NCI-H1092 treated with DMSO at 0.1 percent for 48 hours (cell line): ENCODE data around the gene SORCS2.
"Not testable (repeated sequence)": the region's sequence is repeated elsewhere in the genome, so short reads cannot be mapped to it uniquely, and the experiment has no call there.

Source experiments
- DNase-seq: peaks from one replicate; lab custom pipeline; 2025; lab: John Stamatoyannopoulos, UW

The SORCS2 gene

DNA sequence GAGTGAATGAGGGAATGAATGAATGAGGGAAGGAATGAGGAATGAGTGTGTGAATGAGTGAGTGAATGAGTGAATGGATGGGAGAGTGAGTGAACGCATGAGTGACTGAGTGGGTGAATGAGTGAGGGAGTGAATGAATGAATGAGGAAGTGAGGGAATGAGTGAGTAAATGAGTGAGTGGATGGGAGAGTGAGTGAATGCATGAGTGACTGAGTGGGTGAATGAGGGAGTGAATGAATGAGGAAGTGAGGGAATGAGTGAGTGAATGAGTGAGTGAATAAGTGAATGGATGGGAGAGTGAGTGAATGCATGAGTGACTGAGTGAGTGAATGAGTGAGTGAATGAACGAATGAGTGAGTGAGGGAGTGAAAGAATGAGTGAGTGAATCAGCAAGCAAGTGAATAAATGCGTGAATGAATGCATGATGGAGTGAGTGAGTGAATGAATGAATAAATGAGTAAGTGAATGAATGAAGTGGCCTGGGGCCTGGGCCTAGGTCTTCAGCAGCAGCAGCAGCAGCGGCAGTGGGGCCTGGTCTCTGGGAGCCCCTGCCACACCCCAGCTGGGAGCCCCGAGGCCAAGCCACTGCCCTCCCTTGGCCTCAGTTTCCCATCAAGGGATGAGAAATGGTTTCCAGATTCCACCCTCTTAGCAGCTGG, 258.6 kb downstream of the SORCS2 start:
- DNase-seq = no peak

DNA sequence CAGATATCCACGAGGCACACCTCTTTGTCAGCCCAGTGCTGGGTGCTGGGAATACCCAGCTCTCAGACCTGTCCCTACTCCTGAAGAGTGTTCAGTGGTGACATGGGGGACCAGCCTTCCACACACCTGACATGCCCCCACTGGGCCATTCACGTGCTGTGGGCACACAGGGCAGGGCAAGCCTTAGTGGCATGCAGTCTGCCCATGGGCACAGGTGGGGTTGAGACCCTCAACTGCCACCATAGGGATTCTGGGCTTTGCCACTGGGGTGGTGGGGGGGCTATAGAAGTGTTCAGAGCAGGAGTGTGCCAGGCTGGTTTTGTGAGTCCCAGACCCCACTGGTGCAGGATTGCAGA, 259.1 kb downstream of the SORCS2 start:
- no peak for DNase-seq

DNA sequence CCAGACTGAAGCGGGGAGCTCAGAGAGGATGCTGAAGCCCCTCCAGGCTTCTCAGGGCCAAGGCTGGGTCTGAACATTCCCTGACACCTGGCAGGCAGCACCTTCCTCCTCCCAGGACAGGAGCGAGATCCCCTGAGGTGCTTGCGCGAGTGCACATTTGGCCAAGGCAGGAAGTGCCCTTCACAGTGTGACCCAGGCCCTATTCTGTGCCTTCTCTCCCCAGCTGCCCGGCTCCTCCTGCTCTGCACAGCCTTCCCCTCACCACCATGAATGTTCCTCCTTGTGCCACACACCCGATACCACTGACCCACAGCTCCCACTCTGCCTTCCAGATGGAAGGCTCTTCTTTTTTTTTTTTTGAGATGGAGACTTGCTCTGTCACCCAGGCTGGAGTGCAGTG, 259.5 kb downstream of the SORCS2 start:
- DNase-seq = no peak

DNA sequence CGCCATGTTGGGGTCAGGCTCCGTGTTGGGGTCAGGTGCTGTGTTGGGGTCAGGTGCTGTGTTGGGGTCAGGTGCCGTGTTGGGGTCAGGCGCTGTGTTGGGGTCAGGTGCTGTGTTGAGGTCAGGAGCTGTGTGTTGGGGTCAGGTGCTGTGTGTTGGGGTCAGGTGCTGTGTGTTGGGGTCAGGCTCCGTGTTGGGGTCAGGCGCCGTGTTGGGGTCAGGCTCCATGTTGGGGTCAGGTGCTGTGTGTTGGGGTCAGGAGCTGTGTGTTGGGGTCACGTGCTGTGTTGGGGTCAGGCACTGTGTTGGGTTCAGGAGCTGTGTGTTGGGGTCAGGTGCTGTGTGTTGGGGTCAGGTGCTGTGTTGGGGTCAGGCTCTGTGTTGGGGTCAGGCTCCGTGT, 260.5 kb downstream of the SORCS2 start:
- DNase-seq = not testable (repeated sequence)

DNA sequence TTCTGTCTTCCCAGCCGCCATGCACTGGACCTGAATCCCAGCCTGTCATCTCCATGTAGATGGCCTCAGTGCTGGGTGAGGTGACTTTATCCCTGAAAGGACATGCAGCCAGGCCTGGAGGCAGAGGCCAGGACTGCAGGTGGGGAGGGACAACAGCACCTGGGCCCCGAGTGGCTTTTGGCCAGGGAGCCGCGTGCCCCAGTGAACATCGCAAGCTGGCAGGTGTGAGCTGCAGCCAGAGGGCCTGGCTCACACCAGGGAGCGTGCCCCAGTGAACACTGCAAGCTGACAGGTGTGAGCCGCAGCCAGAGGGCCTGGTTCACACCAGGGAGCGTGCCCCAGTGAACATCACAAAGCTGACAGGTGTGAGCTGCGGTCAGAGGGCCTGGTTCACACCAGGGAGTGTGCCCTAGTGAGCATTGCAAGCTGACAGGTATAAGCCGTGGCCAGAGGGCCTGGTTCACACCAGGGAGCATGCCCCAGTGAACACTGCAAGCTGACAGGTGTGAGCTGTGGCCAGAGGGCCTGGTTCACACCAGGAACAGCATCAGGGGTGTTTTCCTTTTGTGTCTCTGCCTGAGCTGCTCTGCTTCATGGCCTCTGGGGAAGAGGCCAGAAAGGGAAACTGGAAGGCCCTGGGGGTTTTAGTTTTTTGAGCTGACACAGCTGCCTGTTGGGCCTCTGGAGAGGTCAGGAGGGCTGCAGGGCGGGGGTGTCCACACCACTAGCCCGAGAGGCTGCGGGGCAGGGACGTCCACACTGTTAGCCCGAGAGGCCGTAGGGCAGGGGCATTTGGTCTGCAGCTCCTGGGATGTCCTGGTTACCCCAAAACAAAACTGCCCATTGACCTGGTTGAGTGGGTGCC, 265.1 kb downstream of the SORCS2 start:
- DNase-seq = no peak

DNA sequence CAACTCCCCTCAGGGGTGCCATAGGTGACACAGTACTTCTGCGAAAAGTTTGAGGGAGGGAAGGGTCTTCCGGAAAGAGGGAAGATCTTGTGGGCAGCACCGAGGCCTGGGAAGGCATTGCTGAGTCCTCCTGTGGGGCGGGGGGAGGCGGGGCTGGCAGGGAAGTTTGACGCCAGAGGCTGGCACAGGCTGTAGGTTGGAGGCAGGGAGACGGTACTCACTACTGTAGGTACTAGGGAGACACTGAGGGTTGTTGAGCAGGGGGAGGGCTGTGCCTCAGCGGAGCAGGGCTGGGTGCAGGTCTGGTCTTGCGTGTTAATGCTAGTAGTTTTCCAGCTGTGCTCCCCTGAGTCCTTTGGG, 265.7 kb downstream of the SORCS2 start:
- no peak for DNase-seq

DNA sequence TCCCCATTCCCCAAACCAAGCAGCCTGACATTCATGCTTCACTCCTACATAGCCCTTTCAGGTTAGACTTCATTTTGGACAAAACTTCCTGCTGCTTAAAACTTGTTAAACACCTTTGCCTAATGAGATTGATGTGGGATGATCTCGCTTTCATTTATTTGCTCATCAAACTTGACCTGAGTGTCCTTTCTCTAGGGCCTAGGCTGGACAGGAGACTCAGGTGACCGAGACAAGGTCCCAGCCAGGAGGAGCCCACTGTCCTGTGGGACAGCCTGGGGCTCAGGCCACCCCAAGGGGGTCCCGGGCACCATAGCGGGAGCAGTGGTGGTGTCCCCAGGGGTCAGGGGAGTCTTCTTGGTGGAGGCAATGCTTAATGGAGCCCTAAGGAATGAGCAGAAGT, 266.1 kb downstream of the SORCS2 start:
- no peak for DNase-seq

DNA sequence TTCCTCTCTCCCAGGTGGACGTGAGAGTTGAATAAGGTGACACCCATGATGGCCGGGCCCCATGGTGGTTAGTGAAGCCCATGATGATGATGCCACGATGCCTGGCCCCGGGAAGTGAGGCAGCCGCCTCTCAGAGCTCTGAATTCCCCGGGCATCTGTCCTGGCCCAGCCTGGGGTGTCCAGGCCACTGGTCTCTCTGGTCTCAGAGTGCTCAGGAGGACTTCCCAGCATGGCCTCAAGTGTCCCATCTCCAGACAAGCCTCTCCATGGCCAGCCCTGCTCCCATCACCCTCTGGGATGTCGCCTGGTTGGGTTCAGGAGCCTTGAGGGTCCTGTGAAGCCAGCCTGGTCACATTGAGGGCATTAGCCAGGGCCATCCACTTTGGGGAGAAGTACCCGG, 267.1 kb downstream of the SORCS2 start:
- no peak for DNase-seq

DNA sequence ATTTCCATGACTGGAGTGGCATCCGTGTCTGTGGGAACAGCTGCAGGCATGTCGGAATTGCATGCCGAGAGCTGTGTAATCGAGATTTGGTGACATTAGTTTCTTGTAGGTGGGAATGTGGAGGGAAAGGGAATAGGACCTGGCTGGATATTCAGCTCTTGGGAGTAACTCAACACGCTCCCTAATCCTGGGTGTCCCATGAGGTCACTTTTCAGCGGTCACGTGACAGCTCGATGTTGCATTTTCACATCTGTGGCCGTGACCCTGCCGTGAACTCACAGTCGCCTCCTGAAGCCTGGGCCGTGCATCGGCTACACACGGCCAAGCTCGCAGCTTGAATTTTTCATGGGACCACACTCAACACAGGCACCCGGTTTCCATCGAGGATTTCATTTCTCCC, 268.2 kb downstream of the SORCS2 start:
- no peak for DNase-seq

DNA sequence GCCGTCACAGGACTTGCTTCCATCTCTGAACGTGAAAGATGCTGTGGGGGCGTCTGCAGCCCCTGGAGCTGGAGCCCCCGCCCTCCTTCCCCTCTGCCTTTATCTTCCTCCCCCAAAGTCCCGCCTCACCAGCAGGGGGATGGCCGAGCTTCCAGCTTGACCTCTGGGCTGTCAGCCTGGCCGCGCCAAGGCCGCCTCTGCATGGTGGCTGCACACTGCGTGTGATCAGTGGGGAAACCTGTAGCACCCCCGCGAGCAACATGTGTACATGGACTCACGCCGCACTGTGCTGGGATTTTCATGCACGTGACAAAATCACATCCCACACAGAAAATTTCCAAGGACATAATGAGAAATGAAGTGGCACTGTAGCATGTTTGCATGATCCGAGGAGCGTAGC, 268.9 kb downstream of the SORCS2 start:
- no peak for DNase-seq

DNA sequence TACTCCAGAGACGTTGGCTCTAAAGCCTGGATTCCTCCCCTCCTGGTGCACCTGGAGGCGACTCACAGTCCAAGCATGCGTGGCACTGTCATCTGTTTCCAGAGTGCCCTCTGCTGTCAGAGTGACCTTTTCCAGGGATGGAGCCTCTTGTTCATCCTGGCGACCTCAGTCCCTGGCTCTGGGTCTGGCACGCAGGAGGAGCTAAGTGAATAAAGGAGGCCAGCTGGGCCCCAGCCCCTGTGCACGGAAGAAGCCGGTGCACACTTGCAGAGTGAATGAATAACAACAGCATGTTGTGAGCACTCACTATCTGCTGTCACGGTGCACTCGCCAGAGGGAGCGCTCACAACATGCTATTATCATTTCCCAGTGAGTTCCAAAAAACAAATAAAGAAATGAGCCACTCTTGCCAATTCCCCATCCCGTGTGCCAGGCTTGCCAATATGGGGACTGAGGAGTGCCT, 270.2 kb downstream of the SORCS2 start:
- DNase-seq = peak; percentile 67

DNA sequence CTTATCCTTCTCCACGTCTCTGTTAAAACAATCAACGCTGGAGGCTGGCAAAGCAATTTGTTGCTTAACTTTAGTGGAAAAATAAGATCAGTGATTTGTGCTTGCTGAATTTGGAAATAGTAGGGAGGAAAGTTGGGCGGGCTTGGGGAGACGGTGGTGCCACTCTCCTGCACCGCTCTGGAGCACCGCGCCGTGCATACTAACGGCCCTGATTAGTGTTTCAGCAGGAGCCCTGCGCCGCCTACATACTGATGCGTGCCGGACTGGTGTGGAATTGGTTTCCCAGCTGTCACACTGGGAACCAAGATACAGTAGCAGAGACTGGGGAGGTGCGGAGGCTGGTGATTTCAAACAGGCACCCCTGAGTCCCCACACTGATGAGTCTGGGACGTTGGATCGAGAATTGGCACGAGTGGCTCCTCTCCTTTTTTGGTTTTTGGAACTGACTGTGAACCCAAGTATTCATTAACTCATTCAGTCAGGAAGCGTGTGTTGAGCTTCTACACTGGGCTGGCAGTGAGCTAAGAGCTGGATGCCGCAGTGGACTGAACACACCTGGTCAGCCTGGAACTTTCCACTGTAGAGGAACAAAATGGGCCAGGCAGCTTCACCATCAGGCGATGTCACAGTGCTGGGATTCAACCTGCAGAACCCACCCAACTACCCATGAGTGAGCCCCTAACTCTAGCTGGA, 271.4 kb downstream of the SORCS2 start:
- DNase-seq = no peak

DNA sequence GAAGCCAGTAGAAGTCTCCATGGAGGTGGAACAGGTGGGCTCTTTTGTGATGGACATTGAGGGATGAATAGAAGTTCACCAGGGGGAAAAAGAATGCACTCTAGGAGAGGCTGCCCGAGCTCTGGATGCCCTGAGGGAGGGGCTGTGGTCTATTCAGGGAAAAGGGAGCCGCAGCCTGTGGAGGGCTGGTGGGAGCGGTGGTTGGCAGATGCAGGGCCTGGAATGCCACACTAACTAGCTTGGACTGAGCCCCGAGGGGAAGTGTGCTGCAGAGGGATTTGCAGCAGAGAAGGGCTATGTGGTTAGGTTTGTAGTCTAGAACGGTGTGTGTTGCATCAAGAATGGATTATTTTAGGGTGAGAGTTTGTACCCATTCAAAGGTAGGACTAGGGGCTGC, 271.9 kb downstream of the SORCS2 start:
- DNase-seq = no peak

DNA sequence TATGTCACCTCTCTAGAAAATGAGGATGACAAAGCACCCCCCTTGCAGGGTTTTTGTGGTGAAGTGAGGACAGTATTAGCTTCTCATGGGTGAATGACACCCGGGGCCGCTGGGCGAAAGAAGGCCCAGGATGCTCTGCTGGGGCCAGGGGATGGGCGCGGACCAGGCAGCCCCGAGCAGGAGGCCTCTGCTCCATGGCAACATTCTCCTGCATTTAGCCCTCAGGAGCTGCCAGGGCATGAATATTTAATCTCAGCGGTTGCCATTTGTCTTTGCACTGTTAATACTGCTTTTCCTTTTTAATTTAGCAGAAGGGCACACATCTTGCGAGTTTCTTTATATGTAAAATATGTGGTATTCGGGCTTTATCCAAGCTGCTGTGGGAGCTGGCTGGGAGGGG, 272.7 kb downstream of the SORCS2 start:
- no peak for DNase-seq

DNA sequence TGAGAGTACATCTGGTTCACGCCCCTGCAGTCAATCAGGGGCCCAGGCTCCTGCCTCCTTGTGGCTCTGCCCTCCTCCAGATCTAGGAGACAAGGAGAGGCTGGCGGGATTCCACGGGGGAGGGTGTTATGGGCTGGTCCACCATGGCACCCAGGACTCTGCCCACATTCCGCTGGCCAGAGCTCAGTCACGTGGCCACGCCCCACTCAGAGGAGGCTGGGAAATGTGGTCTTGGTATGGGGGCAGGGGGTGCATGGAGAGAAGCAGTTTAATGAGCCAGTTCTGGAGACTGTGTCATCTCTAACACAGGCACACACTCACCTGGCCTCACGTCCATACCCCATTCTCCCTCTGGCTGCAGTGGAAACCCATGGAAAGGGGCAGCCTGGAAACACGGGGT, 273.9 kb downstream of the SORCS2 start:
- DNase-seq = no peak

DNA sequence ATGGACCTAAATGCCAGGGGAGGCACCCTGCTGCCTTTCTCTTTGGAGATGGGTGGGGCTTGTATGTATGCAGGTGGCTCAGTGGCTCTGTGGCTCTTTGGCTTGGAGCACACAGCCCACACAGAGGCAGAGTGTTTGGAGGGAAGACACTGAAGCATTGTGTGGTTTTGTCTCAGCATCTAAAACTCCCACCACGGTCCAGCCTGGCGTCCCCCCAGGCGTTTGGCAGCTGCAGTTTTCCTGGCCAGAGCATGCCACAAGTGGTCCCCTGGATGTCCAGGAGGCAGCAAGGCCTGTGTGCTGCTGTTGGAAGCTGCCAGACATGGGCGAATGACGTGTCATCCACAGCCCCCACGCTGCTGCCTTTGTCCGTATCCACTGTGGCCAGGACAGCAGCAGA, 274.6 kb downstream of the SORCS2 start:
- no peak for DNase-seq

DNA sequence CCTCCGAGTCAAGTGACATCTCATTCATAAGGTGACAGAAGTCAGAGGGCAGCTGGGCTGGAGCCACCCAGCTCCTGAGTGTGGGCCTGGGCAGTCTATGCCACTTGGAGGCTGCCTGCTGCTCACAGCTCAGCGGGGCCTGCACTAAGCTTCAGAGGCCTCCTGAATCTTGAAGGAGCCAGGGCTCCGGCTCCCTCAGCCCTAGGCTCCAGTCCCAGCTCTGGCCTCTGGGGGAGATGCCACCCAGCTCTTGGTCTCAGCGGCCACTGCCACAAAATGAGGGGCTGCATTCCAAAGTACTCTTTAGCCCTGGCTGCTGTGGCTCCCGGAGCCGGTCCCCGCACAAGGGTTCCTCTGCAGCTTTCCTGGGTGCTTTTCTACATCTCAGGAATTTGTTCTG, 275.1 kb downstream of the SORCS2 start:
- DNase-seq = no peak

DNA sequence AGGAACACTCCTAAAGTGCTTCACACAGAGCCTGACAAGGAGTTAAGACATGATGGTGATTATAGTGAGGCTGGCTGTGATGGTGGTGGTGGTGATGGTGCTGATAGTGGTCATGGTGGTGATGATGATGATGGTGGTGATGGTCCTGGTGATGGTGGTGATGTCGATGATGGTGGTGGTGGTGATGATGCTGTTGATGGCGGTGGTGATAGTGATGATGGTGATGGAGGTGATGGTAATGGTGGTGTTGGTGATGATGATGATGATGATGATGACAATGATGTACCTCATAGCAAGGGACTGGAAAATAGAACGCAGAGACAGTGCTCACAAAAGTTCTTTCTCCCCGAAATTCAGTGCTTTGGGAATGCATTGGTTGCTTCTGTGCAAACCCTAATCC, 276.7 kb downstream of the SORCS2 start:
- DNase-seq = no peak

DNA sequence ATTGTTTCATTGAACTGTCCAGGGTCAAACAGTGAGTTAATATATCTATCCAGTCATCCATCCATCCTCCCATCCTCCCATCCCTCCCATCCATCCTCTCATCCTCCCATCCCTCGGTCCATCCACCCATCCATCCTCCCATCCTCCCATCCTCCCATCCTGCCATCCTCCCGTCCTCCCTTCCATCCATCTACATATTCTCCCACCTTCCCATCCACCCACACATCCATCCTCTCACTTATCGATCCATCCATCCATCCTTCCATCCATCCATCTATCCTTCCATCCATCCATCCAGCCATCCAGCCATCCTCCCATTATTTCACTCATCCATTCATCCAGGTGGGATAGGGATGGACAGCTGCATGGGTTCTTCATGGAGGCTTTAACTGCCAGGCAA, 277.8 kb downstream of the SORCS2 start:
- no peak for DNase-seq

DNA sequence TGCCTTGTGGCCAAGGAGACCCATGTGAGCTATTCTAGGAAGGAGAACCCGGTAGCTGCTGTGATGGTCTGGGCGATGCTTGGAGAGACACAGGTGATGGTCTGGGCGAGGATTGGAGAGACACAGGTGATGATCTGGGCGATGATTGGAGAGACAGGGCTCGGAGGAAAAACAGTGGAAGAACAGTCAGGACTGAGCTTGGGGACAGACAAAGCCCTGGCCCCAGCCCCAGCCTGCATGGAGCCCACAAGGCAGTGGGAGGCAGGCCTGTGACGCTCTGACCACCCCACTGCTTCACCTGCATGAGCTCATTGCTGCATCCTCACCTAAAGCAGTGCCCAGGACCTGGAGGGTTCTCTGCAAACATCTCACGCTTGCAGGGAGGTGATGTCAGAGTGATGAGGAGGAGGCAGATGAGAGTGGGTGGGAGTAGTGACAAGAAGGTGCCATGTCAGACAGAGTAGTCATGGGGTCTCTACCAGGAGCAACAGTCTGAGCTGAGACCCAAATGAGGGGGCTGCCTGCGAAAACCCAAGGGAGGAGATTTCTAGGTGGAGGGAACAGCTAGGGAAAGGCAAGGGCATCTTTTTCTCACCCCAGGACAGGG, 278.3 kb downstream of the SORCS2 start:
- DNase-seq = no peak

DNA sequence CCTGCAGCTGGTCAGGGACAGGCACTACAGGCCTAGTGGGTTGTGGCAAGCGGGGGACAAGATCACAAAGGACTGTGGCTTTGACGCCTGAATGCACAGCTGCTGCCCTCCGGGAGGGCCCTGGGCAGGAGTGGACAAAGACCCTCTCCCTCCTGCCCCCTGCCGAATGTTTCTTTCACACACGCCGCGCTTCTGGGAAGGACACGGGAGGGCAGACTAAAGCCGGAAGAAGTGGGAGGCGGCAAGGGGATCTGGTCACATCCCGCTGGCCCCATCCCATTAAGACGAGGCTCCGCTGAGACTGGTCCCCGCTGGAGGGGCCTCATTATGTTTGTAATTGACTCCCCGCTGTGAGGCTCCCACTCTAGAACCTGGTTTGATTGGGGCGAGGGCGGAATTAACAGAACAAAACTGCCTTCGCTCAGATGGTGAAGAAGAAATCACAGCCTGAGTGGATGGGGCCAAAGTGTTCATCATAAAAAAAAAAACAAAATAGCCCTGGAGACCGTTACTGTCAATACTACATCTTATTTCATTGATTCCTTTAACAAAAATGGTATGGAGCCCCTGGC, 280.2 kb downstream of the SORCS2 start:
- DNase-seq = no peak

DNA sequence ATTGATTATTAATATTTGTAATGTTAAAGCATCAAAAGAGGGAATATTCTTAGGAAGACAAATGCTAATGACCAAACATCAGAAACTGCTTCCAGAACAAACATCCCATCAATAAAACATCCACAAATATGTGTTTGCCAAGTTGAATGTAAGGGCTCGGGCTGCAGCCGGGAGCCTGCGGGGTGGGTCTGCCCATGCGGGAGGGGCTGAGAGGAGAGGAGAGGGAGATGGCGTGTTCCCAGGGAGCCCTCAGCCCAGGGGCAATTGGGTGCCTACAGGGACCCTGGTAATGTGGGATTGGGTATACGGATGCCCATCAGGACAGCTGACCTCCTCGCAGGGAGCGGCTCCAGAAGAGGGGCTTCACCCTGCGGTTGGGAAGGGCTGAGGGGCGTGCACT, 280.7 kb downstream of the SORCS2 start:
- DNase-seq = no peak
